Pancreas (tissue), 10 donors: ENCODE results near the gene CEP55. TPM values are rescaled to one million over a fixed set of nuclear protein-coding genes. Genes with fewer than 3 reads are reported as not detected.

Experiments used
- ATAC-seq, 4 donors: fragments of 200-7000 bp; cut with Tn5 transposase; one replicate each; pipeline versions ENCODE4 v1.8.0 to v1.9.1; 2020; ENCODE audit warnings: mild to moderate bottlenecking in 4 of 4, moderate library complexity in 4 of 4
- DNase-seq, 6 donors: peaks; one replicate each; pipeline ENCODE4 v3.0.0-alpha.2; 2020
- FAIRE-seq: peaks from 2 replicates; lab custom pipeline; 2012; peaks lifted over from hg19 to GRCh38; lab: Jason Lieb, UNC
- H3K27ac ChIP-seq, 4 donors: fragments of 200-600 bp; sonication (generic); 1 replicate in 3 of 4; 2 replicates in 1 of 4; pipeline versions ENCODE4 v1.5.0 to v1.8.0; 2020
- H3K27me3 ChIP-seq, 4 donors: fragments of 200-600 bp; one replicate each; pipeline ENCODE4 v1.8.0; 2021
- H3K36me3 ChIP-seq, 3 donors: fragments of 200-600 bp; sonication (generic) in 1 of 3; one replicate each; pipeline versions ENCODE4 v1.5.0 to v1.8.0; 2020 to 2021
- H3K4me1 ChIP-seq, 3 donors: fragments of 200-600 bp; one replicate each; pipeline ENCODE4 v1.8.0; 2021
- H3K4me3 ChIP-seq, 4 donors: fragments of 200-600 bp; sonication (generic) in 2 of 4; one replicate each; pipeline versions ENCODE4 v1.5.0 to v1.8.0; 2020 to 2021
- H3K9me3 ChIP-seq, 4 donors: fragments of 200-600 bp; one replicate each; pipeline ENCODE4 v1.8.0; 2021
- CTCF ChIP-seq, 4 donors: fragments of 200-600 bp; sonication (generic) in 3 of 4; IDR thresholded peaks; one replicate each; pipeline versions ENCODE4 v1.5.0 to v1.8.0; 2021; ENCODE audit warnings: antibody characterized with exemption in 4 of 4
- WGBS, 2 donors: extraction: QIAGEN DNeasy Blood & Tissue Kit; methylation state at CpG; one replicate each; pipeline ENCODE4 v1.1.7; 2013; 5-methylcytosine and 5-hydroxymethylcytosine counted together
- intact Hi-C, 3 donors: fragments of 100-400 bp; cut with DNase I; formaldehyde crosslinking; loops; one replicate each; pipeline versions ENCODE4 v1.11.1 to v1.14.2; 2022
- polyA plus RNA-seq, 2 donors: library from polyadenylated mRNA; stranded (reverse); fragments of 200-250 nt; gene quantifications; one replicate each; pipeline ENCODE4 v1.2.3, GENCODE V29; 2013
- total RNA-seq, 6 donors: library from RNA; stranded (reverse); fragmentation: NEBNext Ultra II Directional in 4 of 6; extraction: Animal tissue kit (Norgen Biotek cat#: 25700) in 4 of 6; gene quantifications; one replicate each; pipeline versions ENCODE4 v1.2.1 to v1.2.4, GENCODE V29; 2021 to 2023
- donor health status: healthy with polysubstance abuse.
- donor health status: DM: no; HTN: no; CAD: no; lungs with moderate emphysema.
- donor health status: DM: no; HTN: no; CAD: no.
- donor health status: control.
- donor health status: control.
- donor health status: Bipolar disorder and iron deficiency.
- donor health status: DM: yes; HTN: yes; CAD: no.
- donor health status: DM: no; HTN: no; CAD: no.
- donor health status: DM: no; HTN: no; CAD: no.
- donor health status: DM: yes; HTN: yes; CAD: no.

CEP55 gene
- total and polyA plus RNA-seq, 8 donors, result 0.07 to 0.94 (median 0.25) TPM; not detected in 1

GRCh38 chr10:93501650-93502049, 5.2 kb downstream of the CEP55 start:
- DNase-seq, result no peak
- Histone ChIP-seq H3K4me3 (no peak overlapping the region), H3K36me3 (no peaks in the 10 kb centered on the region), H3K9me3 (no peaks in the 10 kb centered on the region), H3K4me1 (no peaks in the 10 kb centered on the region), H3K27ac (no peak overlapping the region), H3K27me3 (no peaks in the 10 kb centered on the region)
- FAIRE-seq, result no peak
- no peak for TF ChIP-seq CTCF (IDR thresholded peaks at IDR 0.05)
- no peak for ATAC-seq
- intact Hi-C loops, result no loop called here

GRCh38 chr10:93503075-93503474, 6.7 kb downstream of the CEP55 start:
- intact Hi-C loops, result no loop called here
- Histone ChIP-seq H3K4me3 (no peak overlapping the region), H3K9me3 (no peaks in the 10 kb centered on the region), H3K36me3 (no peaks in the 10 kb centered on the region), H3K4me1 (no peaks in the 10 kb centered on the region), H3K27me3 (no peaks in the 10 kb centered on the region), H3K27ac (no peak overlapping the region)
- FAIRE-seq (no peak), ATAC-seq (peak in 2 of 4 donors; percentile 44 to 47), DNase-seq (no peak)
- no peak for TF ChIP-seq CTCF (IDR thresholded peaks at IDR 0.05)
- WGBS, 2 donors, result 32 to 38% methylated on average over 6 of the region's 6 CpGs

GRCh38 chr10:93505075-93505474, 8.7 kb downstream of the CEP55 start:
- no peaks in the 10 kb centered on the region for H3K36me3 ChIP-seq
- DNase-seq (no peak), FAIRE-seq (no peak), ATAC-seq (no peak)
- H3K27me3 ChIP-seq, result no peaks in the 10 kb centered on the region
- TF ChIP-seq CTCF (IDR thresholded peaks at IDR 0.05), result no peak
- H3K9me3 ChIP-seq, result no peaks in the 10 kb centered on the region
- intact Hi-C loops, result no loop called here
- H3K27ac ChIP-seq, result no peak overlapping the region
- 83 to 87% methylated on average over 2 of the region's 2 CpGs for WGBS, 2 donors
- no peak overlapping the region for H3K4me3 ChIP-seq
- no peaks in the 10 kb centered on the region for H3K4me1 ChIP-seq

GRCh38 chr10:93509816-93510215, 13.4 kb downstream of the CEP55 start:
- WGBS, 2 donors, result 92 to 97% methylated on average over 8 of the region's 8 CpGs
- Histone ChIP-seq H3K27ac (no peak overlapping the region), H3K36me3 (no peaks in the 10 kb centered on the region), H3K4me1 (no peaks in the 10 kb centered on the region), H3K9me3 (no peaks in the 10 kb centered on the region), H3K4me3 (no peak overlapping the region), H3K27me3 (no peaks in the 10 kb centered on the region)
- intact Hi-C loops, result no loop called here
- DNase-seq (no peak), ATAC-seq (no peak), FAIRE-seq (no peak)
- TF ChIP-seq CTCF (IDR thresholded peaks at IDR 0.05), result no peak

- Histone ChIP-seq H3K9me3 (no peaks in the 10 kb centered on the region), H3K4me3 (no peak overlapping the region), H3K36me3 (no peaks in the 10 kb centered on the region), H3K27ac (no peak overlapping the region), H3K27me3 (no peaks in the 10 kb centered on the region), H3K4me1 (no peaks in the 10 kb centered on the region)
- ATAC-seq (no peak), FAIRE-seq (no peak), DNase-seq (no peak)
- intact Hi-C loops, result no loop called here
- WGBS, 2 donors, result 80 to 93% methylated on average over 1 of the region's 1 CpG
- TF ChIP-seq CTCF (IDR thresholded peaks at IDR 0.05), result no peak
Observed at GRCh38 chr10:93512565-93512964, 16.2 kb downstream of the CEP55 start.
